Fibroblast of the aortic adventitia (primary cell): Measurements from ENCODE around the gene MYL3. TPM values are rescaled to one million over a fixed set of nuclear protein-coding genes. Genes with fewer than 3 reads are reported as not detected.

Source experiments
- DNase-seq: peaks from one replicate; pipeline ENCODE4 v3.0.0-alpha.2; 2010; ENCODE audit warnings: low read depth
- H3K4me3 ChIP-seq: 2 replicates; pipeline ENCODE4 v1.5.1; 2011; ENCODE audit warnings: low read depth, mild to moderate bottlenecking, control low read depth, low read length, moderate library complexity
- CTCF ChIP-seq: IDR thresholded peaks from 2 replicates; pipeline ENCODE4 v1.5.1; 2011; ENCODE audit warnings: mild to moderate bottlenecking, low read length, control low read depth, inconsistent platforms; ENCODE audit not compliant: insufficient read depth
- total RNA-seq: library from RNA; depleted of rRNA; stranded (reverse); fragments of >200 nt; gene quantifications from 2 replicates; pipeline ENCODE4 v1.2.3, GENCODE V29; 2012; ENCODE audit warnings: low replicate concordance

The MYL3 gene
- total RNA-seq, 1 donor = not detected

DNA sequence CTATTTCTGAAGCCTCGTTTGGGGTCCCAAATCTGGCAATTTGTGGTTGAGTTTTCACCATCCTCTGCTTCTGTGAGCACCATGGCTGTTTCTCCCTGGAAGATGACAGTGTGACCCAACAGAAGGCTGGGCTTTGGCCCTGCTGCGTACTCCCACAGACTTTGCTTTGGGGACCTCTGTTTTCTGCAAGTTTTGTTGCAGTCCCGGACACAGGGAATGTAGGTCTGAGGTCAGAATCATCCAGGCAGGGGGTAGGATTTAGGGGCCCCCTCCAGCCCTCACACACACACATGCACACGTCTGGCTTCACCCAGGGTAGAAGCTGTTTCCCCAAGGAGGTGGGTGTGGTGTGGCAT, 20.6 kb upstream of the MYL3 start:
- DNase-seq = no peak
- H3K4me3 ChIP-seq = no peak overlapping the region
- TF ChIP-seq CTCF = no peak

GRCh38 chr3:46883054-46883829, 20.0 kb upstream of the MYL3 start:
- H3K4me3 ChIP-seq = peak overlapping the region; percentile 51
- TF ChIP-seq CTCF = no peak
- DNase-seq = peak; percentile 14

GRCh38 chr3:46882377-46883053, 19.3 kb upstream of the MYL3 start:
- DNase-seq = no peak
- peak overlapping the region; percentile 51 for H3K4me3 ChIP-seq
- TF ChIP-seq CTCF = no peak

GRCh38 chr3:46881596-46882376, 18.5 kb upstream of the MYL3 start:
- TF ChIP-seq CTCF = no peak
- H3K4me3 ChIP-seq = peak overlapping the region; percentile 51
- no peak for DNase-seq

GRCh38 chr3:46880884-46881595, 17.8 kb upstream of the MYL3 start:
- TF ChIP-seq CTCF = no peak
- no peak overlapping the region for H3K4me3 ChIP-seq
- no peak for DNase-seq

DNA sequence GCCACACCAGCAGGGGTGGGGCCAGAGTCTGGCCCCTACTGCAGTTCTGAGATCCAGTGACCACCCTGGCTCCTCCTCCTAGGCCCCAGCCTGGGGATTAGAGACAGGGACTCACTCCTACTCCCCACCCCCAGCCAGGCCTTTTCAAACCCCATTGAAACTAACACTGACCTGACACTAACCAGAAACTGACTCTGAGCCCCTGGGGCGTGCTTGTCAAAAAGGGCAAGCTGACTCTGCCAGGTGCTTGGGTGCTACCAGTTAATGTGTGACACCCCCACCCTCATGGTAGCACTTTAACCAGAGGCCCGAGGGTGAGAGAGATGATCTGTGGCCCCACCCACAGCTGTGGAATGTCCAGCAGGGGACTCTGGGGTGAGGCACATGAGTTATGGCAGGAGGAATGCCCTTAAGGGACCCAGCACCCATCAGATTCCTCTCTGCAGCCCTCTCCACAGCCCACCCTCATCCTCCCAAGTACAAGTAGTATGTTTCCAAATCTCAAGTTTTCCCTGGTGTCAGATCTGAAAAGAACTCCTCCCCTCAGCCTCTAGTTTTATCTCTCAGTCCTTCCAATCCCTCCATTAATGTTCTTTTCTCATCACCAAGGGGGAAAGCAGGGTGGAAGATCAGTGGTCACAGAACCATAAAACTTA, 15.7 kb upstream of the MYL3 start:
- no peak for DNase-seq
- H3K4me3 ChIP-seq = no peak overlapping the region
- TF ChIP-seq CTCF = no peak
